ENCODE measurements around the gene FNIP1. TPM values are rescaled to one million over a fixed set of nuclear protein-coding genes. Genes with fewer than 3 reads are reported as not detected.
"Not testable (repeated sequence)": the region's sequence is repeated elsewhere in the genome, so short reads cannot be mapped to it uniquely, and the experiment has no call there.

FNIP1 gene
- total and polyA plus RNA-seq, 12 donors, result 2.8 to 41.7 (median 32.7) TPM

GRCh38 chr5:131682826-131683225, 114.0 kb downstream of the FNIP1 start:
- H3K27ac ChIP-seq, result peak overlapping the region in 1 of 10 donors; percentile 9
- TF ChIP-seq, protein P1, sequence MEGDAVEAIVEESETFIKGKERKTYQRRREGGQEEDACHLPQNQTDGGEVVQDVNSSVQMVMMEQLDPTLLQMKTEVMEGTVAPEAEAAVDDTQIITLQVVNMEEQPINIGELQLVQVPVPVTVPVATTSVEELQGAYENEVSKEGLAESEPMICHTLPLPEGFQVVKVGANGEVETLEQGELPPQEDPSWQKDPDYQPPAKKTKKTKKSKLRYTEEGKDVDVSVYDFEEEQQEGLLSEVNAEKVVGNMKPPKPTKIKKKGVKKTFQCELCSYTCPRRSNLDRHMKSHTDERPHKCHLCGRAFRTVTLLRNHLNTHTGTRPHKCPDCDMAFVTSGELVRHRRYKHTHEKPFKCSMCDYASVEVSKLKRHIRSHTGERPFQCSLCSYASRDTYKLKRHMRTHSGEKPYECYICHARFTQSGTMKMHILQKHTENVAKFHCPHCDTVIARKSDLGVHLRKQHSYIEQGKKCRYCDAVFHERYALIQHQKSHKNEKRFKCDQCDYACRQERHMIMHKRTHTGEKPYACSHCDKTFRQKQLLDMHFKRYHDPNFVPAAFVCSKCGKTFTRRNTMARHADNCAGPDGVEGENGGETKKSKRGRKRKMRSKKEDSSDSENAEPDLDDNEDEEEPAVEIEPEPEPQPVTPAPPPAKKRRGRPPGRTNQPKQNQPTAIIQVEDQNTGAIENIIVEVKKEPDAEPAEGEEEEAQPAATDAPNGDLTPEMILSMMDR (IDR thresholded peaks at IDR 0.05), result no peak
- H3K4me1 ChIP-seq, result peaks cover 0 to 19% (median 8%) of the 10 kb centered on the region in 9 donors
- H3K36me3 ChIP-seq, result peaks cover 0 to 69% (median 3%) of the 10 kb centered on the region in 9 donors
- H3K27me3 ChIP-seq, result no peaks in the 10 kb centered on the region
- WGBS, 2 donors, result 92 to 96% methylated on average over 2 of the region's 2 CpGs
- H3K4me3 ChIP-seq, result no peak overlapping the region
- no peak for ATAC-seq
- no peaks in the 10 kb centered on the region for H3K9me3 ChIP-seq
- intact Hi-C loops (cut with DNase I), result no loop called here
- DNase-seq, result no peak

- ATAC-seq (no peak), DNase-seq (no peak)
- TF ChIP-seq, protein P1 (IDR thresholded peaks at IDR 0.05), result no peak
- WGBS, 2 donors, result 98 to 99% methylated on average over 5 of the region's 5 CpGs
- Histone ChIP-seq H3K27me3 (no peaks in the 10 kb centered on the region), H3K36me3 (peaks cover 0 to 69% (median 6%) of the 10 kb centered on the region in 9 donors), H3K4me3 (no peak overlapping the region), H3K4me1 (peaks cover 0 to 22% (median 5%) of the 10 kb centered on the region in 9 donors), H3K9me3 (no peaks in the 10 kb centered on the region), H3K27ac (no peak overlapping the region)
- intact Hi-C loops (cut with DNase I), result no loop called here
Measured at GRCh38 chr5:131682175-131682574, 114.6 kb downstream of the FNIP1 start.

DNA sequence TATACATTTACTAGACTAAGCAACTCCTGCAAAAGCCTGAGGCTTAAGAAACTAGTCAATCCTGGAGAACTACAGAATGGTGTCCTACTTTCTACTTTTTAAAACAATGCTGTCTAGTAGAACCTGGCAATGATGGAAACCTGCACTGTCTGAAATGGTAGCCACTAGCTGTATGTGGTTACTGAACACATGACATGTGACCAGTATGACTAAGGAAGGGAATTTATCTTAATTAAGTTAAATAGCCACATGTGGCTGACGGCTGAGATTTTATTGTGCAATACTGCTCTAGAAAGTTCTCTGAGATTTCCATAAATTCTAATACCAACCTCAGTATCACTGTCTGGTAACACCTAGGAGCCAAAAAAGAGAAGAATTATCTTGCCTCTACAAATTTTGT, 116.9 kb downstream of the FNIP1 start:
- ATAC-seq (no peak), DNase-seq (no peak)
- Histone ChIP-seq H3K9me3 (no peaks in the 10 kb centered on the region), H3K27ac (peak overlapping the region in 1 of 10 donors; percentile 15), H3K4me3 (no peak overlapping the region), H3K27me3 (no peaks in the 10 kb centered on the region), H3K4me1 (peaks cover 0 to 18% (median 5%) of the 10 kb centered on the region in 9 donors), H3K36me3 (peaks cover 0 to 78% (median 13%) of the 10 kb centered on the region in 9 donors)
- TF ChIP-seq, protein P1 (IDR thresholded peaks at IDR 0.05), result no peak
- intact Hi-C loops (cut with DNase I), result loop anchor here in 2 of 10 donors (10.0 kb wide), 1 partner anchor 115 kb away; the partner anchor contains the start of gene FNIP1 (in 2 of the 2)
- WGBS, 2 donors, result 71 to 81% methylated on average over 1 of the region's 1 CpG

DNA sequence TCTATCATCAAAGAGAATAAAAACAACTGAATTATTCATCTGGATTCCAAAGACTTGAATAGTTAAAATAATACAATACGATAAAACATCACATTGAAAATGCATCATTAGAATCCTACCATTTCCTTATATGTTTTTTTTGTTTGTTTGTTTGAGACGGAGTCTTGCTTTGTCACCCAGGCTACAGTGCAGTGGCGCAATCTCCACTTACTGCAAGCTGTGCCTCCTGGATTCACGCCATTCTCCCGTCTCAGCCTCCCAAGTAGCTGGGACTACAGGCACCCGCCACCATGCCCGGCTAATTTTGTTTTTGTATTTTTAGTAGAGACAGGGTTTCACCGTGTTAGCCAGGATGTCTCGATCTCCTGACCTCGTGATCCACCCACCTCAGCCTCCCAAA, 118.5 kb downstream of the FNIP1 start:
- not testable (repeated sequence) for ATAC-seq, DNase-seq, H3K4me3 ChIP-seq, H3K27ac ChIP-seq, H3K9me3 ChIP-seq, H3K27me3 ChIP-seq
- Histone ChIP-seq H3K4me1 (peaks cover under 1 to 33% (median 12%) of the 10 kb centered on the region in 9 donors), H3K36me3 (peaks cover 0 to 86% (median 13%) of the 10 kb centered on the region in 9 donors)
- WGBS, 2 donors, result 94 to 98% methylated on average over 7 to 8 of the region's 10 CpGs
- intact Hi-C loops (cut with DNase I), result loop anchor here in 2 of 10 donors (10.0 kb wide), 1 partner anchor 117 kb away; the partner anchor contains the start of gene FNIP1 (in 2 of the 2)

DNA sequence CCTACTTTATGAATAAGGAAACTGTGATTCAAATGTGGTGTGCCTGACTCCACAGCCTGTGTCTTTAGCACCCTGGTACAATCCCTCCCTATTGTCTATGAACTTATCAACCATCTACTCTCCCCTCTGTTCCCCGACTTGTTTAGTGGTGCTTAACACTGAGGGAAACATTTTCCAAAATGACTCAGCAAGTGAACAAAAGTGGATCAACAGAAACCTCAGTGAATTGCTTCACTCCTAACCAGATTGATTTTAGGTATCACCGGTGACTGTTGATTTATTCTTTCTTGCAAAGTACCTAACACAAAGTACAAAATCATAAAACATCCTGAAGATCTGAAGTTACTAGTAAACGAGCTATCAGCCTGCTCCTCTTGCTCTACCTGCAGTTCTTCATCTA, 119.7 kb downstream of the FNIP1 start:
- ATAC-seq (no peak), DNase-seq (no peak)
- Histone ChIP-seq H3K9me3 (no peaks in the 10 kb centered on the region), H3K4me3 (no peak overlapping the region), H3K27ac (no peak overlapping the region), H3K36me3 (peaks cover 0 to 82% (median 13%) of the 10 kb centered on the region in 9 donors), H3K4me1 (peaks cover 4 to 40% (median 22%) of the 10 kb centered on the region in 9 donors), H3K27me3 (no peaks in the 10 kb centered on the region)
- intact Hi-C loops (cut with DNase I), result loop anchor here in 2 of 10 donors (10.0 kb wide), 1 partner anchor 118 kb away; the partner anchor contains the start of gene FNIP1 (in 2 of the 2)
- TF ChIP-seq, protein P1 (IDR thresholded peaks at IDR 0.05), result no peak
- WGBS, 2 donors, result 89% methylated on average over 3 of the region's 3 CpGs
